Gastrocnemius medialis (tissue), 4 donors: ENCODE results near the gene FAM210A.

Experiments
- CTCF ChIP-seq, 5 experiments: fragments of 450-650 bp in 3 of 5; fragments of 200-600 bp in 2 of 5; sonication (generic) in 2 of 5; IDR thresholded peaks in 4 of 5; conservative IDR thresholded peaks in 1 of 5; 1 replicate in 4 of 5; 2 replicates in 1 of 5; pipeline ENCODE4 v1.5.1; 2016 to 2019; ENCODE audit warnings: antibody characterized with exemption in 5 of 5, mild to moderate bottlenecking in 3 of 5, moderate library complexity in 3 of 5
- POLR2A ChIP-seq, 2 donors: fragments of 450-650 bp; IDR thresholded peaks; one replicate each; pipeline ENCODE4 v1.6.1; 2017; ENCODE audit warnings: antibody characterized with exemption in 2 of 2, mild to moderate bottlenecking in 2 of 2, moderate library complexity in 2 of 2

DNA sequence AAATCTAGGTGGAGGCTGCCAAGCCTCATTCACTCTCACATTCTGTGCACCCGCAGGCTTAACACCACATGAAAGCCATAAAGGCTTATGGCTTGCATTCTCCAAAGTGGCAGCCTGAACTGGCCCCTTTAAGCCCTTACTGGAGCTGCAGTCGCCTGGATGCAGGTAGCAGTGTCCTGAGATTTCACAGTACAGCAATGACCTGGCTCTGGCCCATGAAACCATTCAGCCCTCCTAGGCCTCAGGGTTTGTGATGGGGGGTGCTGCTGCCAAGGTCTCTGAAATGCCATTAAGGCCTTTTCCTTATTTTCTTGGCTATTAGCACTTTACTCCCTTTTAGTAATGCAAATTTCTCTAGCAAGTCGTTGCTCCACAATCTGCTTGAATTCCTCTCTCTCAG is 48.7 kb upstream of the FAM210A start:
- TF ChIP-seq CTCF (IDR thresholded peaks at IDR 0.05 in 4 of 5, conservative IDR thresholded peaks at IDR 0.05 in 1 of 5) = no peak
- TF ChIP-seq POLR2A (IDR thresholded peaks at IDR 0.05) = no peak
